ENCODE measurements around the gene CNBP.
"Not testable (repeated sequence)": the region's sequence is repeated elsewhere in the genome, so short reads cannot be mapped to it uniquely, and the experiment has no call there.

The CNBP gene

DNA sequence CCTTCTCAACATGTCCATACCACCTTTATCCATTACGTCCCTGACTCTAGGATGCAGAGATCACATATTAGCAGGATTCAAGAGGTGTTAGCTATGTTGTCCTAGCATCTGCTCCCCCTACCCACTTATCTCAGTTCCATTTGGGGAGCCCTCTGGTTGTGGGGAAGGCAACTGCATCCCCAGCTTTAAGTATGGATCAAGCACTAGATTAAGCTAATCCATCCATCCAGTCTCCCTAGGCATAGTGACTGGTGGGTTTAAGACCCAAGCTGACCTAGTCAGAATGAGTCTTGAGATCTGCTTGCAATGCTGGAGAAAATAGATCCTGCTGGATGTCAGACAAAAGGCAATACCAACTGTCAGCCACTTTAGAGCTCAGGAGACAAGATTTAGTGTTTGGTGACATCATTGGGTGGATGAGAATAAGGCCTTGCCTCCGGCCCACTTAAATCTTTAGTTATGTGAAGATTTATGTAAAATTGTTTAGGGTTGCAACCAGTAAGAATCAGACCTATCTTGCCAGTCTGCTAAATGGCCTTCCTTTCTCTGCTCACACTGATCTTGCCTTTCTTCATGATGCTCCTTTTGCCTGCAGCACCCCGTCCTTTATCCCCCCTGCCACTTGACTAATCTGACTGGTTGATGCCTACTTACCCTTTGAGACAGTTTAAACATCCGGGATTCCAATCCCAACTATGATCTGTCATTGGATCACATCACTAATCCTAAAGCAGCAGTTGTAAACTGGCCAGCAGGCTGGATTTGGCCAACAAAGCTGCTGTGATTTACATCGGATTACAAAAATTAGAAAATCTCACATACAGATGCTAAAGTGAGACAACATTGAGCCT is 20.7 kb downstream of the CNBP start:
- DNase-seq (ENCODE audit: low read depth) = no peak
- no peaks in the 10 kb centered on the region for H3K27me3 ChIP-seq (replicated peaks; ENCODE audit: control insufficient read depth, insufficient read depth, low read length)
- H3K9ac ChIP-seq (ENCODE audit: low read length) = peak overlapping the region; percentile 95
- H3K9me3 ChIP-seq (ENCODE audit: control insufficient read depth, low read length) = no peaks in the 10 kb centered on the region
- peaks cover 38% of the 10 kb centered on the region for H3K36me3 ChIP-seq (ENCODE audit: control insufficient read depth, insufficient read depth, low read length, severe bottlenecking)
- peaks cover 18% of the 10 kb centered on the region for H3K4me1 ChIP-seq (ENCODE audit: control insufficient read depth, insufficient read depth, low read length)
- H3K4me3 ChIP-seq (ENCODE audit: low read length) = no peak overlapping the region

- peak; percentile 33 for DNase-seq (ENCODE audit: low read depth)
- Histone ChIP-seq H3K9ac (ENCODE audit: low read length) (peak overlapping the region; percentile 95), H3K27me3 (replicated peaks; ENCODE audit: control insufficient read depth, insufficient read depth, low read length) (no peaks in the 10 kb centered on the region), H3K4me3 (ENCODE audit: low read length) (peak overlapping the region; percentile 99), H3K9me3 (ENCODE audit: control insufficient read depth, low read length) (no peaks in the 10 kb centered on the region), H3K4me1 (ENCODE audit: control insufficient read depth, insufficient read depth, low read length) (peaks cover 18% of the 10 kb centered on the region), H3K36me3 (ENCODE audit: control insufficient read depth, insufficient read depth, low read length, severe bottlenecking) (peaks cover 36% of the 10 kb centered on the region)
These were observed 21.8 kb downstream of the CNBP start for GRCh38 chr3:129161860-129162271.

GRCh38 chr3:129160891-129161859 is 22.5 kb downstream of the CNBP start, which contains the start of gene ISY1:
ISY1 (minus strand) TSS chr3:129161063; CDS start chr3:129160975, 88 bp downstream.
- H3K9ac ChIP-seq (ENCODE audit: low read length) = peak within 1 kb of the TSS; percentile 95
- peak within 1 kb of the TSS; percentile 99 for H3K4me3 ChIP-seq (ENCODE audit: low read length)
- DNase-seq (ENCODE audit: low read depth) = peak; percentile 97
- no peaks in the 10 kb centered on the region for H3K9me3 ChIP-seq (ENCODE audit: control insufficient read depth, low read length)
- H3K4me1 ChIP-seq (ENCODE audit: control insufficient read depth, insufficient read depth, low read length) = peaks cover 18% of the 10 kb centered on the region
- H3K27me3 ChIP-seq (replicated peaks; ENCODE audit: control insufficient read depth, insufficient read depth, low read length) = no peaks in the 10 kb centered on the region
- H3K36me3 ChIP-seq (ENCODE audit: control insufficient read depth, insufficient read depth, low read length, severe bottlenecking) = peaks cover 36% of the 10 kb centered on the region

GRCh38 chr3:129144786-129145185 is 38.9 kb downstream of the CNBP start:
- Histone ChIP-seq H3K36me3 (ENCODE audit: control insufficient read depth, insufficient read depth, low read length, severe bottlenecking) (peaks cover 61% of the 10 kb centered on the region), H3K9me3 (ENCODE audit: control insufficient read depth, low read length) (no peaks in the 10 kb centered on the region), H3K27me3 (replicated peaks; ENCODE audit: control insufficient read depth, insufficient read depth, low read length) (no peaks in the 10 kb centered on the region), H3K4me3 (ENCODE audit: low read length) (no peak overlapping the region), H3K4me1 (ENCODE audit: control insufficient read depth, insufficient read depth, low read length) (no peaks in the 10 kb centered on the region), H3K9ac (ENCODE audit: low read length) (no peak overlapping the region)
- no peak for DNase-seq (ENCODE audit: low read depth)

DNA sequence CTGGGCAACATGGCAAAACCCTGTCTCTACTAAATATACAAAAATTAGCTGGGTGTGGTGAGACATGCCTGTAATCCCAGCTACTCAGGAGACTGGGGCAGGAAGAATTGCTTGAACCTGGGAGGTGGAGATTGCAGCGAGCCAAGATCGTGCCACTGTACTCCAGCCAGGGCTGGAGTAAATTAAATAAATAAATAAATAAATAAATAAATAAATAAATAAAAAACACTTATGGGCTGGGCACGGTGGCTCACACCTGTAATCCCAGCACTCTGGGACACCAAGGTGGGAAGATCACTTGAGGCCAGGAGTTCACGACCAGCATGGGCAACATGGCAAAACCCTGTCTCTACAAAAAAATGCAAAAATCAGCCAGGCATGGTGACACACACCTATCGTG is 42.7 kb downstream of the CNBP start:
- H3K4me1 ChIP-seq (ENCODE audit: control insufficient read depth, insufficient read depth, low read length); H3K4me3 ChIP-seq (ENCODE audit: low read length); H3K9me3 ChIP-seq (ENCODE audit: control insufficient read depth, low read length); DNase-seq (ENCODE audit: low read depth); H3K27me3 ChIP-seq (replicated peaks; ENCODE audit: control insufficient read depth, insufficient read depth, low read length); H3K9ac ChIP-seq (ENCODE audit: low read length): not testable (repeated sequence)
- H3K36me3 ChIP-seq (ENCODE audit: control insufficient read depth, insufficient read depth, low read length, severe bottlenecking) = peaks cover 59% of the 10 kb centered on the region

GRCh38 chr3:129139911-129140310 is 43.8 kb downstream of the CNBP start:
- H3K4me1 ChIP-seq (ENCODE audit: control insufficient read depth, insufficient read depth, low read length) = no peaks in the 10 kb centered on the region
- peaks cover 58% of the 10 kb centered on the region for H3K36me3 ChIP-seq (ENCODE audit: control insufficient read depth, insufficient read depth, low read length, severe bottlenecking)
- H3K9ac ChIP-seq (ENCODE audit: low read length) = no peak overlapping the region
- no peaks in the 10 kb centered on the region for H3K27me3 ChIP-seq (replicated peaks; ENCODE audit: control insufficient read depth, insufficient read depth, low read length)
- no peak overlapping the region for H3K4me3 ChIP-seq (ENCODE audit: low read length)
- no peak for DNase-seq (ENCODE audit: low read depth)
- H3K9me3 ChIP-seq (ENCODE audit: control insufficient read depth, low read length) = no peaks in the 10 kb centered on the region

DNA sequence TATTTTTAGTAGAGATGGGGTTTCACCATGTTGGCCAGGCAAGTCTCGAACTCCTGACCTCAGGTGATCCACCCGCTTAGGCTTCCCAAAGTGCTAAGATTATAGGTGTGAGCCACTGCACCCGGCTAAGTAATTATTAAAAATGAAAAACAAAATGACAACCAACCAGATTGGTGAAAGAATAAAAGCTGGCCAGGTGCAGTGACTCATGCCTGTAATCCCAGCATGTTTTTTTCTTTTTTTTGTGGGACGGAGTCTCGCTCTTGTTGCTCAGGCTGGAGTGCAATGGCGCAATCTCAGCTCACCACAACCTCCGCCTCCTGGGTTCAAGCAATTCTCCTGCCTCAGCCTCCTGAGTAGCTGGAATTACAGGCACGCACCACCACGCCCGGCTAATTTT is 47.4 kb downstream of the CNBP start:
- H3K36me3 ChIP-seq (ENCODE audit: control insufficient read depth, insufficient read depth, low read length, severe bottlenecking) = peaks cover 77% of the 10 kb centered on the region
- DNase-seq (ENCODE audit: low read depth); H3K27me3 ChIP-seq (replicated peaks; ENCODE audit: control insufficient read depth, insufficient read depth, low read length); H3K9me3 ChIP-seq (ENCODE audit: control insufficient read depth, low read length); H3K4me1 ChIP-seq (ENCODE audit: control insufficient read depth, insufficient read depth, low read length); H3K4me3 ChIP-seq (ENCODE audit: low read length); H3K9ac ChIP-seq (ENCODE audit: low read length): not testable (repeated sequence)

GRCh38 chr3:129132097-129132866 is 51.4 kb downstream of the CNBP start:
- no peak for DNase-seq (ENCODE audit: low read depth)
- no peaks in the 10 kb centered on the region for H3K27me3 ChIP-seq (replicated peaks; ENCODE audit: control insufficient read depth, insufficient read depth, low read length)
- H3K4me1 ChIP-seq (ENCODE audit: control insufficient read depth, insufficient read depth, low read length) = no peaks in the 10 kb centered on the region
- peaks cover 87% of the 10 kb centered on the region for H3K36me3 ChIP-seq (ENCODE audit: control insufficient read depth, insufficient read depth, low read length, severe bottlenecking)
- H3K4me3 ChIP-seq (ENCODE audit: low read length) = no peak overlapping the region
- no peaks in the 10 kb centered on the region for H3K9me3 ChIP-seq (ENCODE audit: control insufficient read depth, low read length)
- no peak overlapping the region for H3K9ac ChIP-seq (ENCODE audit: low read length)

- no peaks in the 10 kb centered on the region for H3K27me3 ChIP-seq (replicated peaks; ENCODE audit: control insufficient read depth, insufficient read depth, low read length)
- H3K9me3 ChIP-seq (ENCODE audit: control insufficient read depth, low read length) = no peaks in the 10 kb centered on the region
- H3K4me1 ChIP-seq (ENCODE audit: control insufficient read depth, insufficient read depth, low read length) = no peaks in the 10 kb centered on the region
- peaks cover 84% of the 10 kb centered on the region for H3K36me3 ChIP-seq (ENCODE audit: control insufficient read depth, insufficient read depth, low read length, severe bottlenecking)
- no peak overlapping the region for H3K4me3 ChIP-seq (ENCODE audit: low read length)
- no peak for DNase-seq (ENCODE audit: low read depth)
- no peak overlapping the region for H3K9ac ChIP-seq (ENCODE audit: low read length)
These were observed 52.1 kb downstream of the CNBP start for GRCh38 chr3:129131465-129132088.

DNA sequence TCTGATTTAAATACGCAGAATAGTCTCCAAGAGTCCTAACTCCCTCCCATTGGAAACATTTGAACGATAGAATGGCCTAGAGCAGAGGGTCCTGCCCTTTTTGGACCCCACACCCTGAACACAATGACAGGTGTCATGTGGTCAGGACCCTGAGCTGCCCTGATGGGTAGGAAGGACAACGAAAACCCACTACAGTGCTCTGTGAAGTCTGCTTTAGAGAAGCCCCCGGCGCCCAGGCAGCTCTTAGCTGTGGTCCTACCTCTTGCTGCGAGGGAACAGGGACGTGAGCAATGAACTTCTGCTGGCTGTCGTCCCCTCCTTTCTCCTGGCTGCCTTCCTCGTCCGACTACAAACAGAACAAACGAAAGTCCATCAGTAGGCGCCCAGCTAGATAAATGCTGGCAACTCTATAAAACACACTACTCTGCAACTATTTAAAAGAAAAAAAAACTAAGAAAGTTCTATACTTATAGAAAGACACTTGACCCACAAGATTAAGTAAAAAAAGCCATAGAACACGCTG is 53.3 kb downstream of the CNBP start:
- no peaks in the 10 kb centered on the region for H3K9me3 ChIP-seq (ENCODE audit: control insufficient read depth, low read length)
- no peaks in the 10 kb centered on the region for H3K27me3 ChIP-seq (replicated peaks; ENCODE audit: control insufficient read depth, insufficient read depth, low read length)
- no peak for DNase-seq (ENCODE audit: low read depth)
- peaks cover 79% of the 10 kb centered on the region for H3K36me3 ChIP-seq (ENCODE audit: control insufficient read depth, insufficient read depth, low read length, severe bottlenecking)
- H3K4me1 ChIP-seq (ENCODE audit: control insufficient read depth, insufficient read depth, low read length) = no peaks in the 10 kb centered on the region
- H3K4me3 ChIP-seq (ENCODE audit: low read length) = no peak overlapping the region
- no peak overlapping the region for H3K9ac ChIP-seq (ENCODE audit: low read length)
